GM21447 (cell line): ENCODE measurements around the gene RAI2.

Experiments used
- ATAC-seq: cut with Tn5 transposase; IDR thresholded peaks from one replicate; pipeline ENCODE4 v1.9.1; 2021; ENCODE audit not compliant: unreplicated experiment

Gene RAI2

GRCh38 chrX:17829566-17829965 is 31.5 kb downstream of the RAI2 start:
- ATAC-seq = no peak

- ATAC-seq = no peak
Observed at GRCh38 chrX:17828171-17828570, 32.9 kb downstream of the RAI2 start.

GRCh38 chrX:17826609-17827496 is 34.2 kb downstream of the RAI2 start:
- no peak for ATAC-seq

- ATAC-seq = no peak
Observed at GRCh38 chrX:17824980-17825379, 36.1 kb downstream of the RAI2 start.

- no peak for ATAC-seq
Observed at GRCh38 chrX:17822351-17822750, 38.7 kb downstream of the RAI2 start.

GRCh38 chrX:17820100-17820499 is 41.0 kb downstream of the RAI2 start:
- ATAC-seq = no peak

- no peak for ATAC-seq
Observed at GRCh38 chrX:17818726-17819125, 42.4 kb downstream of the RAI2 start.

- no peak for ATAC-seq
Observed at GRCh38 chrX:17817251-17817650, 43.8 kb downstream of the RAI2 start.

GRCh38 chrX:17814557-17814956 is 46.5 kb downstream of the RAI2 start:
- no peak for ATAC-seq

- no peak for ATAC-seq
Observed at GRCh38 chrX:17814059-17814458, 47.0 kb downstream of the RAI2 start.

- ATAC-seq = no peak
Observed at GRCh38 chrX:17813277-17813676, 47.8 kb downstream of the RAI2 start.

GRCh38 chrX:17812763-17813162 is 48.3 kb downstream of the RAI2 start:
- ATAC-seq = no peak

GRCh38 chrX:17809984-17810383 is 51.1 kb downstream of the RAI2 start:
- ATAC-seq = no peak

- no peak for ATAC-seq
Observed at GRCh38 chrX:17809273-17809672, 51.8 kb downstream of the RAI2 start.

- ATAC-seq = no peak
Observed at GRCh38 chrX:17805120-17805519, 56.0 kb downstream of the RAI2 start.

GRCh38 chrX:17803449-17803848 is 57.6 kb downstream of the RAI2 start:
- no peak for ATAC-seq

GRCh38 chrX:17802756-17803155 is 58.3 kb downstream of the RAI2 start:
- ATAC-seq = no peak

GRCh38 chrX:17801431-17801830 is 59.7 kb downstream of the RAI2 start:
- no peak for ATAC-seq

GRCh38 chrX:17798921-17799320 is 62.2 kb downstream of the RAI2 start:
- ATAC-seq = no peak

- no peak for ATAC-seq
Observed at GRCh38 chrX:17792826-17793225, 68.3 kb downstream of the RAI2 start.

GRCh38 chrX:17788956-17789562 is 72.0 kb downstream of the RAI2 start:
- ATAC-seq = no peak

- no peak for ATAC-seq
Observed at GRCh38 chrX:17788439-17788838, 72.7 kb downstream of the RAI2 start.

GRCh38 chrX:17787557-17787956 is 73.5 kb downstream of the RAI2 start:
- no peak for ATAC-seq
